Limb (tissue), 2 donors: ENCODE data around the gene CCL5.
"Not testable (repeated sequence)": the region's sequence is repeated elsewhere in the genome, so short reads cannot be mapped to it uniquely, and the experiment has no call there.

Experiments
- DNase-seq, 2 donors: peaks; one replicate each; pipeline ENCODE4 v3.0.0-alpha.2; 2016; ENCODE audit errors: extremely low spot score in 2 of 2

The CCL5 gene

DNA sequence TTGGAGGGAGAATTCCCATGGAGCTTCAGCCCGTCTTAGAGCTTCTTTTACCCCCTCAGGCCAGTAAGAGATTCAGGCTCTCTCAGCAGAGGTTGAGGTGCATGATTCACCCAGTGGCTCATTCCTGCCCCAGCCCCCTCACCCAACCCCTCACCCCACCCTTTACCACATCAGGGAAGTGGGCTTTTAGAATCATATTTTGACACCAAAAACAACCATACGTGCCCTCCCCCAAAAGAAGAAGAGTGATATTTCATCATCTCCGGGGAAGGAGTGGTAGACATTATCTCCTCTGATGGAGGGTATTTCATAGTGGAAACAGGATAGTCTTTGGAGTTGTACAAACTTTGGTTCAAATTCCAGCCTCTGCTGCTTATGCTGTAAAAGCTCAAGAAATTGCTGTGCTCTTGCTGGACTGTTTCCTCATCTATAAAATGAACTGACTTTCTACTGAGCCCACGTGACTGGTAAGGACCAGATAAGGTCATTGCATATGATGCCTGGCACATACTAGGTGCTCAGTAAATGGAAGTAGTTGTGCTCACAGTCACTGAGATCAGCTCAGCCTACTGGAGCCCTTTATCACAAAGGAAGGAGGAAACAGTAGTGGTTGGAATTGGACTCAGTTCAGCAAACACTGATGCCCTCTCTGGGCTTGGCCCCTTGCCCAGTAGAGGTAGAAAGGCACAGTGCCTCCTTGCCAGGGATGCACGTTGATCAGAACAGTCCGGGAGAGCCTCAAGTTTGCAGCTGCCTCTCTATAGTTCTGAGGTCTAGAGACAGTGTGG lies 18.3 kb upstream of the CCL5 start:
- DNase-seq = no peak

DNA sequence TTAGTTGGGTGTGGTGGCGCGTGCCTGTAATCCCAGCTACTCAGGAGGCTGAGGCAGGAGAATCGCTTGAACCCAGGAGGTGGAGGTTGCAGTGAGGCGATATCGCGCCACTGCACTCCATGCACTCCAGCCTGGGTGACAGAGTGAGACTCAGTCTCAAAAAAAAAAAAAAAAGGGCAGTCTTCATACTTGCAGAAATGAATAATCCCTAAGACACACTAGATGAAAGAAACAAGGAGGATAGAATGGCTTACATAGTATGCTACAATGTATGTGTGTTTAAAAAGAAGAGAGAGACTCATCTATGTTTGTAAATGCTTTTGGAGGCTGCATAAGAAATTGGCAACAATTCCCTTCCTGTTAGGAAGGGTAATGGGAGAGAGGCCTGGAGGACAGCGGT lies 17.6 kb upstream of the CCL5 start:
- not testable (repeated sequence) for DNase-seq

DNA sequence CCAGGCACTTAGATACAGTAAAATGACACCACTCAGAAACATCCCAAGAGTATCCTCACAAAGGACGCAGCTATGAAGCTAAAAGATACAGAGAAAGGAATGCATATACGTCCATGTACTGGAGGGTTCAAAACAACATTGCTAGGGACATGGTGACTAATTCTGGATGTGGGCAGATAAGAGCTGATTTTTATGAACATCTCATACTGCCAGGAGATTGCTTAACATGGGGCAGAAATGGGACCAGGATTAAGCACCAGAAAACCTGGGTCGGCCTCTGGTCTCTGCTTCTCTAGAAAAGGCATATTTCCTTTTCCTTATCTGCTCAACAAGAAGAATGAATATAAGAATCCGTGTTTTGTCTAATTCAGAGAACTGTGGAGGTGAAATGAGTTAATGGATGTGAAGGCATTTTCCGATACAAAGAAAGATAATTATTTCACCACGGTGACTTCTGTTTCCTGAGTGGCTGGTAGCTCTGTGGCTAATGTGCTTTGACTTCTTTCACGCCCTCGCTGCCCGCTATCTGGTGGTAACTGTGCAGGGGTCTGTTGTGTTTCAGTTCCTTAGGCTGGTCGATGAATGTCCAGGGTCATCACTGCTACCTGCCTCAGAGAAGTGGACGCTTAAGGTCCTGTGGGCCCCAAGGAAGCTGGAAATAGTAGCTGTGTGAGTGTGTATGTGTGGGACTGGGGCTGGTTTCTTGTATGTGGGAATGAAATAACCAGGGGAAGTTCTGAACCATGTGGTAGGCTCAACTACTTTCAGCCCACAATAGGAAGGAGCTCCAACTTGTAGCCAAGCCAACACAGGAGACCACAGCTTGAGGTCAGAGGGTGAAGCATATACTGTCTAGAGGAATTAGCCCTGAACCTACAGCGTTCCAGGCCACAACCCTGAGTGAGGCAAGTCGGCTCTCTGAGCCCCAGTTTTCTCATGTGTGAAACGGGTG lies 15.8 kb upstream of the CCL5 start:
- no peak for DNase-seq

DNA sequence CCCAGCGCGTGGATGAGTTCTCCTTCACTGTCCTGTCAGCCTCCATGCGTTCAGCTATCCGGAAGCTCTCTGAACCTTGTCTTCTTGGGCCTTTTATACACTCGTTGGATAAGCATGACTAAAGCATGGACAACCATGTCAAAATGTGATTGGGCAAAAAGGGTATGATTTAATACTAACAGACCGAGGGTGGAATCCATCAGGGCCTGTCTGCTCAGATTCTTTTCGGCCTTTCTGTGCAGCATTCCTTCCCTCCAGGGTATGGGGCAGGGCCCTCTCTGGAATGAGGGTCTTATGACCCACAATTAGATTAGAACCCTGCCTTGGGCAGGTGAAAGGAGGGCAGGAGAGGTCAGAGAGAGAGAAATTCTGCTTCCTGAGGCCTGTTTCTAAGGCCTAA lies 14.0 kb upstream of the CCL5 start:
- no peak for DNase-seq

DNA sequence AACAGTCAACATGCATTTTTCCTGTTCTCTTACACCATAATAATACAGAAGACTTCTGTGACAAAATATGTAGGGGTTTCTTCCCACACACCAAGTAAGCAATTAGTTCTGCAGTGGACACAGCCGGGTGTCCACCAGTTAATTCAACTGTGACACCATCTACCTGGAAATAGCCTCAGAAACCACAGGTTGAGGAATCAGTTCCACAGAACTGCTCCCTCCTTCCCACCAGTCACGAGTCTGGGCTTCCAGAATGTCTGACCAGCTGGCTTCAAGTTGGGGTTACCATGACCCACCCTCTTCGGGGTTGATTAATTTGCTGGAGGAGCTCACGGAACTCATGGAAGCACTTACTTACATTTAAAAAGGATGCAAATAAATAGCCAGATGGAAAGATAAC lies 13.6 kb upstream of the CCL5 start:
- no peak for DNase-seq

DNA sequence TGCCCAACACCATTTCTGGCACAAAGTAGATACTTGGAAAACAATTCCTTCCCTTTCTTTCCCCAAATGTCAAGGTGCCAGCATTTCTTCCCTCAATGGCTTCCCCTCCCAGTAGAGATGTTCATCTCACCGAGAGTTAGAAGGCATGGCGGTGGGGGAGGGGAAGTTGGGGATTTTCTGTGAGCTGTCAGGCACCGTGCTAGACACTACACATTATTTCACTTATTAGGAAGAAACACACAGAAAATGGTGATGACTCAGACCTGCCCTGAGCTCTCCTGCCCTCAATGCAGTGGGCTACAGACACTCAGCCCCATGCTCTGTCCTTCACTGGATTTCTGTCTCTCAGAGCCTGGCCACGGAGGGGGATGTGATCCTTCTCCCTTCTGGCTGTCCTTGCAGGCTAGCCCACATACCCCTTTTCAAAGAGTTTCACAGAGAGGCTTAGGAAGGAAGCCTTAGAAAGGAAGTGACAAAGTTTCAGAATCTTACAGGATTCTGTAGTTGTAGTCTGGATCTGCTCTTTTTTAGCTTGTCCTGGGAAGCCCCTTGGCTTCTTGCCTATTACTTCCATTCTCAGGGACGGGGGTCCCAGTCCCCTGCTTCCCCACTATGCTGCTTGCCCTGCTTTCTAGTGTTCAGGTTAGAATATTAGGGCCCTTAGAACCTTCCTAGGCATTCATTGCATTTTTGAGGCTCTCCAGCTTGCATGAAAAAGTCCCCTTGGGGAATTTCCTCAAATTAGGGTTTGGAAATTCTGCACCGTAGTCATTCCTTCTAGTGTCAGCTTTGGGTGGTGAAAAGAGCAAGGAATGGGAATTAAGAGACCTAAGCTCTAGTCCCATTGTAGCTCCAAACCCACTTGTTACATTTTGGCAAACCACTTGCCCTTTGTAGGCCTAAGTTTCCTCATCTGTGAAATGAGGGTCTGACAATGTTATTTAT lies 12.2 kb upstream of the CCL5 start:
- DNase-seq = no peak

DNA sequence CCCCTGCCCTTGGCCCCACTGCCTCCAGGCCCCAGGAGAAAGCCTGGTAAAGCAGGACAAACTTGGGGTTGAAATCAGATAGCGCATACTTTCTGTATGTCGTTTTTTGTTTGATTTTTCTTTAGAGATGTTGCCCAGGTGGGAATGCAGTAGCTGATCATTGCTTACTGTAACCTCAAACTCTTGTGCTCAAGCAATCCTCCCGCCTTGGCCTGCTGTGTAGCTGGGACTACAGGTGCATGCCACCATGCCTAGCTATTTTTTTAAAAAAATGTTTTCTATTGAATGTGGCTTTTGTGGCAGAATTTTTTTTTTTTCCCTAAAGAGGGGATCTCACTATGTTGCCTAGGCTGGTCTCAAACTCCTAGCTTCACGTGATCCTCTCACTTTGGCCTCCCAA lies 11.1 kb upstream of the CCL5 start:
- no peak for DNase-seq

DNA sequence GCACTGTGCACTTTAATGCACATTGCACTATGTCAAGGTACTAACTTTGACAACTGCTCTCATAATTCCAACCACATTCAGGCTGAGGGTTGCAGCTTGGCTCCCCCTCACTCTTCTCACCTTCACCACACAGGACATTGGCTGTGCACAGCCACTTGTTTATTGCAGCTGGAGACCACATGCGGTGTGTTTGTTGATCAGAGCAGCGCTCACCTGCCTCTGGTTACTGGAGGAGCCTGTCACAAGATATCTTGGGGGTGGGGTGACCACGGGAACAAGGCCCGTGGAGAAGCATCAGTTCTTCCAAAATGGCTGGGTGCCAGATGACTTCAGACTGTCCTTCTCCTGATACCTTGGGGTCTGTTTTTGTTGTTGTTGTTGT lies 10.6 kb upstream of the CCL5 start:
- no peak for DNase-seq

DNA sequence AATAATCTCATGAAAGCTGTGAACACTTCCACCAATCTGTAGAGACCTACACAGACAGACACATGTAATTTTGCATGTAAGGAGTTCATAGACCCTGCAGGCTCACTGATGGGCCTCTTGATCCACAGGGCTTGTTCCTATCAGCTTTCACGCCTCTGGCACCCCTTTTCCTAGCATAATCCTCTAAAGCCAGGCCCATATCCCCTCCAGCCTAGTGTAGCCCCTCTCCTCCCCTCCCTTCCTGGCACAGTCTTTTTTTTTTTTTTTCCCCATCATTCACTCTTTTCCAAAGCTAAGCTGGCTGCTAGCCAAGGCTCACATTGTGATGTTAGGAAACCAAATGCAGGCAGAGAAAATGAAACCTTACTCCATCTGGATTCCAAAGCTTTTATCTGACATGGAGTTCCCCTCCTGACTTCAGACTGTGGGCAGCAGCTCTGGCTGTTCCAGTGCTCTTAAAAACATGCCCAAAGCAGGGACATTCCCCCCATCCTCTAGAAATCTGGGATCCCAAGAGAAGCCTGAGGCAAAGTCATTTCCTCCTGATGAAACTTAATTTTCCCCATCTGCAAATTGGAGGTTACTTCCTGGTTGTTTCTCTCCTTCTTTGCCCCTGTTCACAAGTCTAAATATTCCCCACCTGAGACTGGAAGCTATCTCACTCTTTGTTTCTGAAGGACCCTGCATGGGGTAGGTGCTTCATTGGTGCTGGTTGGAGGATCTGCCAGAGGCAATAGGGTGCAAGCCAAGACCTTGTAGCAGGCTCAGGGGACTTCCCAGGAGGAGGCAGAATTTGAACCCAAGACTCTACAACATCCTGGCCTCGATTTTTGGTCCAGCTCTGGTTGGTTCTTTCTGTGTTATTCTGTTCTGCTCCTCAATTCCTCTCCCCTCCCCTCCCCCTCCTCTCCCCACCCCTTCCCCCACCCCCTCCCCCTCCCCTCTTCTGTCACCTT lies 9.9 kb upstream of the CCL5 start:
- peak; percentile 71 to 80 for DNase-seq

DNA sequence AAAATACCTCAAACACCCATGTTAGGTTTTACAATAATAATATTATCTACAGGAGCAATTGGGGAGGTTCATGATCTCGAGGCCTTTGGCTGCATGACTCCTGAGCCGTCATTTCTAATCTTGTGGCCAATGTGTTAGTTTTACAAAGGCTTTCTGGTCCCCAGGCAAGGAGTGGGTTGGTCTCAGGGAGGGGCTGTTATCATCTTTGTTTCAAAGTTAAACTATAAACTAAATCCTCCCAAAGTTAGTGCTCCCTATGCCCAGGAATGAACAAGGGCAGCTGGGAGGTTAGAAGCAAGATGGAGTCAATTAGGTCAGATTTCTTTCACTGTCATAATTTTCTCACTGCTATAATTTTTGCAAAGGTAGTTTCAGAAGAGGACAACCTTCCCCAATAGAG lies 9.1 kb upstream of the CCL5 start:
- no peak for DNase-seq

DNA sequence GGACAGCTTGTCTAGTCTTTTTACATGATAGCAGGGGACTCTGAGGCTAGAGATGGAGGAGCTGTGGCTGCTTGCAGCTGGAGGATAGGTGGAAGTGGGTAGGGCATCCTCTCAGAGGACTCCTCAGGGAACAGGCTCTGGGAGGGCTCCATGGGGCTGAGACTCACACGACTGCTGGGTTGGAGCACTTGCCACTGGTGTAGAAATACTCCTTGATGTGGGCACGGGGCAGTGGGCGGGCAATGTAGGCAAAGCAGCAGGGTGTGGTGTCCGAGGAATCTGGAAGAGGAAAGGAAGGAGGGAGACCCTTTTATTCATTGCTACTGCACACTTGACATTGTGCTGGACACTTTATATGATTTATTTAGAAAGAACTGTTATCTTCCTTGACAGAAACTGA lies 1.8 kb downstream of the CCL5 start:
- DNase-seq = no peak

DNA sequence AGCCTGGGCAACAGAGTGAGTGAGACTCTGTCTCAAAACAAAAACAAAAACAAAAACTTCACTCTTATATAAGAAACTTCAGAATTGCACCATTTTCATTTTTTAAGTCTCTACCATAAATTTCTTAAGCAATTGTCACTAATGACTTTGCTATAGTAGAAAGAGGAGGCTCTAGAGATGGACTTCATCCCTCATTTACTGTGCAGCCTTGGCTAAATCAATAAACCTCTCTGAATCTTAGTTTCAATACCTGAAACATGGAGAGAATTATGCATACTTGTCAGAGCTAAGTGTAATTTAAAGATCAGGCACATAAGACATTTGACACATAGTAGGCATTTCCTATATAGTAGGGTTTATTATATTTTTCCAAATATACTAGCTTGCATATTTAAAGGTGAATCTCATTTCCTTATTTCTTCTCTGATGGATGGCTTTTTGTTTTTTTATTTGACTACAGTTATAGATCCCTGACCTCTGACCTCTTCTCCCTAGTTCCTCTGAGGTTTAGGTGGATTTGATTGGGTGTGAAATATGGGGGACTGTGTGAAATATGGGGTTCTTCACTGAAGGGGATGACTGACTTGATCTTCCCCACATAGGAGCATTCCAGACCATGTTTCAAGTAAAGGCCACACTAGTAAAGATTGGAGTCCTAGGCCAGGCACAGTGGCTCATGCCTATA lies 2.7 kb downstream of the CCL5 start:
- no peak for DNase-seq

DNA sequence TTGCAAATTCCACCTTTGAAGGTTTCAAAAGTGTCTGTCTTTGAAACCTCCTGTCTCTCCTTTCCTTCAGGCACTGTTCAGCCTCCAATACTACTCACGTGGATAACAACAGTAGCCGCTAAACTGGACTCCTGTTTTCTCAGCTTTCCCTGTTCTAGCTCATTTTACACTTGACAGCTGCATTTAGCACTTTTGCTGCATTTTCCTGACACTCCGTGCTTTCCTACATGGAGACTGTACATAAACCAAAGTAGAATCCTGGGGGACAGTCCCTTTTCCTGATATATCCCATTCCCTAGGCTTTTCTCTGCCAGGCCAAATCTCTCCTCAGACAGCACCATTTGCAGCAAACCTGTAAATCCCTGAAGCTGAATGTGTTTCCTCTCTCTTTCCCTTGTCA lies 3.6 kb downstream of the CCL5 start:
- DNase-seq = no peak

DNA sequence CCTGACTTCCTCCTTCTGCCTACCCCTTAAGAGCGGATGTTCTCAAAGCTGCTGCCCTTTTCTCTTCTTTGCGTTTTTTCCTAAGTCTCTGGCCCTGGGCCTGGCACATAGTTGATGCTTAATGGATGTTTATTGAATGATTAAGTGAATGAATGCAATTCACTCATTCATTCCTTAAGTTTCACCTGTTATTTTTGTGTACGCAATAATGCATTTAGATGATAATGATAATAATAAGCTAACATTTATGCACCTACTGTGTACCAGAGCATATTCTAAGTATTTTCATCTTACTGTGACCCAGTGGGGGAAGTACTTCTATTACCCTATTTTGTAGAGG lies 4.4 kb downstream of the CCL5 start:
- no peak for DNase-seq

DNA sequence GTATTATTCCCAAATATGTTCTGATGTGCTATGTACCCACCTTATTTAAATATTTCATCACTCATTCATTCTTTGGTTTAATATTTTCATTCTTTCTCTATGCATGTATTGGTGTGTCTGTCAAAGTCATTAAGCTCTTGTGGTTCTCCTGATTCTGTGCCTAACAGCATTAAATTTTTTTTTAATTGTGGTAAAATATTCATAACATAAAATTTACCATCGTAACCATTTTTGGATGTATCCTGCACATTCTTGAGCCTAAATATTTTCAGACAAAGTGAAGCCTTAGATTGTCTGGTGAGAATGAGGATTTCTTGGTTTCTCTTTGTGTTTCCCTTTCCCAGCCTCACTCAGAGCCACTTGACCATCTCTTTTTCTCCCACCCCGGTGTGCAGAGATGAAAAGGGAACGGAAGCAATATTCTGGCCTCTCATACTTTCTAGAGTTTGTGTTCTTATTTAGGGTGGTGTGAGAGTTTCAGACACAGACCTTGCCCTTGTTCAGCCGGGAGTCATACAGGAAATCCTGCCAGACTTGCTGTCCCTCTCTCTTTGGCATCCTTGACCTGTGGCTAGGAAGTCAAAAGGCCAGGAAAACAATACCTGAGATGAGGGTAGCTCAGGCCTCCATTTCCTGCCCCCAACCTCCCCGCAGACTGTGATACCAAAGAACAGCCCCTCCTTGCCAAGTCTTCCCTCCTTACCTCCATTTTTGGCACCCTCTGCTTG lies 4.9 kb downstream of the CCL5 start:
- DNase-seq = no peak

DNA sequence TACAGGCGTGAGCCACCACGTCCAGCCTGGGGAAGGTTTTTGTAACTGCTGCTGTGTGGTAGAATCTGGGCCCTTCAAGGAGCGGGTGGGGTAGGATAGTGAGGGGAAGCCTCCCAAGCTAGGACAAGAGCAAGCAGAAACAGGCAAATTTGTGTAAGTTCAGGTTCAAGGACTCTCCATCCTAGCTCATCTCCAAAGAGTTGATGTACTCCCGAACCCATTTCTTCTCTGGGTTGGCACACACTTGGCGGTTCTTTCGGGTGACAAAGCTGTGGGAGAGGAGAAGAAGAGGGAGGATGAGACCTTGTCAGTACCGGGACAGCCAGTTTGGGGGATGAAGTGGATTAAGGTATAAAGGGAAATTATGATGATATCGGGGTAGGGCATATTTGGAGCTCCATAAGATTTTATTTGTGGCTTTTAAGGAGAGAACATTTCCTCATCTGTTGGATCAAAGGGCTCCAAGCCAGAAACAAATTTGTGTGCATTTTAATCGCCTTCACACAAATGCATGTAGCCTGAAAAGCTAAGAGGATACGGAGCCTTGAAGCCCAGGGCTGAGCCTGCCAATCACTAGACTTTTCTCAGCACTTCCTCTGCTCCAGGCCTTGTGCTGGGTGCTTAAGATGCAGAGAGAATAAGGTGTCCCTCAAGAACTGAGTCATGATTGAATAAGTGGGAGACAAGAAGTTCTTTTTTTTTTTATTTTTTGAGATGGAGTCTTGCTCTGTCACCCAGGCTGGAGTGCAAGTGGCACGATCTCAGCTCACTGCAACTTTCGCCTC lies 7.8 kb downstream of the CCL5 start:
- no peak for DNase-seq

DNA sequence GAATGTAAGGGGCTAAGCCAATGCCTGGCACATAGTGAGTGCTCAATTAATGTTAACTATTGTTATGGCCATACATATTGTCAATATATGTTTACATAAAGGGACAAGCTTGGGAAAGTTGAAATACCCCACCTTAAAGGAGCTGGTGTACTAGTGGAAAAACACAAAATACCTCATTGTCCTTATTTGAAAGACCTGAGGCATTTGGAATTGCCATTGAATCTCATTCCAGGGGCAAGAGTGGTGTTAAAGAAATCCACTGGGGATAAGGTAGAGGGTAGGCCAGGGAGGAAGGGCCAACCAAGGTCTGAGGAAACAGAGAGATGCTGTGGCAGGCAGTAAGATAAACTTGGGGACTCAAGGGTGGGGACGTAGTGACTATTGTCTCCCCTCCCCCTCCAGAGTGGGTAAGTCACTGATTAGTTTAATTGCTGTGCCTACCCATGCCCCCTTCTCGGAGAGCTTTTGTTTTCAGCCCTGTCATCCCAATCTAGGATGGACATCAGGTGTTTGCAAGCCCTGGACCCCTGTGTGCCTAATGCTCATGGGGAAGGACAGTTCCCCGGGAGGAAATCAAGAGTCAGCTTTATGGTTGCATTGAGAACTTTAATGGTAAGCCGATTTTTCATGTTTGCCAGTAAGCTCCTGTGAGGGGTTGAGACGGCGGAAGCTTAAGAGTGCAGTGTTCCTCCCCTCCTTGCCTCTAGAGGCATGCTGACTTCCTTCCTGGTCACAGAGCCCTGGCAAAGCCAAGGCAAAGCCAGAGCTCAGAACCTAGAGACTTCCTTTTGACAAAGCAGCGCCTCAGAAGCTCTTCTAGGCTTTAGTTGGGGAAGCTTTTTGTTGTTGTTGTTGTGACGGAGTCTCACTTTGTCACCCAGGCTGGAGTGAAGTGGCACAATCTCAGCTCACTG lies 9.0 kb downstream of the CCL5 start:
- no peak for DNase-seq
